Tibial nerve (tissue), 3 donors: ENCODE results near the gene WDR74.

Experiments used
- POLR2A ChIP-seq, 2 donors: fragments of 450-650 bp; IDR thresholded peaks; one replicate each; pipeline ENCODE4 v1.6.1; 2017; ENCODE audit warnings: antibody characterized with exemption in 2 of 2, mild to moderate bottlenecking in 2 of 2, moderate library complexity in 2 of 2
- TF ChIP-seq, protein P1 (sequence below), 5 experiments: fragments of 200-600 bp in 3 of 5; fragments of 450-650 bp in 2 of 5; sonication (generic) in 3 of 5; IDR thresholded peaks; one replicate each; pipeline ENCODE4 v1.5.1; 2016 to 2019; ENCODE audit warnings: antibody characterized with exemption in 5 of 5, mild to moderate bottlenecking in 3 of 5, moderate library complexity in 2 of 5

DNA sequence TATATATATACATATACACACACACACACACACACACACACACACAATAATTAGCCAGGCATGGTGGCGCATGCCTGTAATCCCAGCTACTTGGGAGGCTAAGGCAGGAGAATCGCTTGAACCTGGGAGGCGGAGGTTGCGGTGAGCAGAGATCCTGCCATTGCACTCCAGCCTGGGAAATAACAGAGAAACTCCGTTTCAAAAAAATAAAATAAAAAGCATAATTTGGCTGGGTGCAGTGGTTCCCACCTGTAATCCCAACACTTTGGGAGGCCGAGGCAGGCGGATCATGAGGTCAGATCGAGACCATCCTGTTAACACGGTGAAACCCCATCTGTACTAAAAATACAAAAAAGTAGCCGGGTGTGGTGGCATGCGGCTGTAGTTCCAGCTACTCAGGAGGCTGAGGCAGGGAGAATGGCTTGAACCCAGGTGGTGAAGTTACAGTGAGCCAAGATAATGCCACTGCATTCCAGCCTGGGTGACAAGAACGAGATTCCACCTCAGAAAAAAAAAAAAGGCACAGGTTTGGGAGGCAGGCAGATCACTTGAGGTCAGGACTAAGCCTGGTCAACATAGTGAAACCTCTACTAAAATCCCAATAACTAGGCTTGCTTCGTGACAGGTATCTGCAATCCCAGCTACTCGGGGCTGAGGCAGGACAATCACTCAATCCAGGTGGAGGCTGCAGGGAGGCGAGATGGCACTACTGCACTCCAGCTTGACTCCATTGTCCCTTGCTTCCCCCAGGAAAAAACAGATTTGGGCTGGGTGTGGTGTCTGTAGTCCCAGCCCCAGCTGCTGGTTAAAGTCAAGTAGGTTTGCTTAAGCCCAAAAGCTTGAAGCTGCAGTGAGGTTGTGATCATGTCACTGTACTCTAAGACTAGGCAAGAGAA, 11.8 kb upstream of the WDR74 start:
- TF ChIP-seq, protein P1, sequence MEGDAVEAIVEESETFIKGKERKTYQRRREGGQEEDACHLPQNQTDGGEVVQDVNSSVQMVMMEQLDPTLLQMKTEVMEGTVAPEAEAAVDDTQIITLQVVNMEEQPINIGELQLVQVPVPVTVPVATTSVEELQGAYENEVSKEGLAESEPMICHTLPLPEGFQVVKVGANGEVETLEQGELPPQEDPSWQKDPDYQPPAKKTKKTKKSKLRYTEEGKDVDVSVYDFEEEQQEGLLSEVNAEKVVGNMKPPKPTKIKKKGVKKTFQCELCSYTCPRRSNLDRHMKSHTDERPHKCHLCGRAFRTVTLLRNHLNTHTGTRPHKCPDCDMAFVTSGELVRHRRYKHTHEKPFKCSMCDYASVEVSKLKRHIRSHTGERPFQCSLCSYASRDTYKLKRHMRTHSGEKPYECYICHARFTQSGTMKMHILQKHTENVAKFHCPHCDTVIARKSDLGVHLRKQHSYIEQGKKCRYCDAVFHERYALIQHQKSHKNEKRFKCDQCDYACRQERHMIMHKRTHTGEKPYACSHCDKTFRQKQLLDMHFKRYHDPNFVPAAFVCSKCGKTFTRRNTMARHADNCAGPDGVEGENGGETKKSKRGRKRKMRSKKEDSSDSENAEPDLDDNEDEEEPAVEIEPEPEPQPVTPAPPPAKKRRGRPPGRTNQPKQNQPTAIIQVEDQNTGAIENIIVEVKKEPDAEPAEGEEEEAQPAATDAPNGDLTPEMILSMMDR (IDR thresholded peaks at IDR 0.05), result no peak
- no peak for TF ChIP-seq POLR2A (IDR thresholded peaks at IDR 0.05)
